CD4-positive, alpha-beta T cell treated with Interleukin-15 for 4 hours (primary cell): ENCODE data around the gene RGS12.

Source experiments
- DNase-seq: peaks from one replicate; pipeline ENCODE4 v3.0.0-alpha.2; 2020; ENCODE audit warnings: low spot score

The RGS12 gene

DNA sequence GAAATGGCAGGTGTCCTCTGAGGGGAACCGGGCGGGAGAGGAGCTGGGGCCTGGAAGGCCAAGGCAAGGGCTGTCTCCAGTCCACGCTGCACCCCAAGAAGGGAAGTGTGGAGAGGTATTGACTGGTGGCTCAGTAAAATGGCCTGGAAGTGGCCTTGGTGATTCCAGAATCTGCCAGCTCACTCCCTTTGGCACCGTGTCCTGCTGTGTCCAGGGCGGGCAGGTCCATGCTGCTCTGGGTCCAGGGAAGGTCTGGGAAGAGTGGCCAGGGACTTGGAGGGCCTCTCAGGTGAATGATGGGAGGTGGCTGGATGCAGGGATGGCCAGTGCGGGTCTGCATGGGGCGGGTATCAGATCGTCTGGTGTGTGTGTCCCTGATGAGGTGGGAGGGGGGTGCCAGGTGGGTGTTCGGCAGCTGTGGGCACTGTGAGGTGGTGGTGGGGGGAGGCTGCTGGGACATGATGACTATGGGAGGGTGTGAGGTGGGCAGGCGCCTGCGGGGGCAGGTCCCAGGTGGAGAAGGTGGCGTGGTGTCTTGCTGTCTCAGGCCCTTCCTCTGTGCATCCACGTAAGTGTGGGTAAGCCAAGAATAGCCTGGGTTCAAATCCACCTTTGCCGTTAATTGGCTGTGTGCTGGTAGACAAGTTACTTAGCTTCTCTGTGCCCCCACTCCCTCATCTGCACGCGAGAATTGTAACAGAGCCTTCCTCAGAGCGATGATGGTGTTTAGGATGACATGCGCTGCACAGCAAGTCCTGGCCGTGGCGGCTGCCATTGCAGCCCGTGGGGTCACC is 17.7 kb downstream of the RGS12 start:
- DNase-seq, result no peak

DNA sequence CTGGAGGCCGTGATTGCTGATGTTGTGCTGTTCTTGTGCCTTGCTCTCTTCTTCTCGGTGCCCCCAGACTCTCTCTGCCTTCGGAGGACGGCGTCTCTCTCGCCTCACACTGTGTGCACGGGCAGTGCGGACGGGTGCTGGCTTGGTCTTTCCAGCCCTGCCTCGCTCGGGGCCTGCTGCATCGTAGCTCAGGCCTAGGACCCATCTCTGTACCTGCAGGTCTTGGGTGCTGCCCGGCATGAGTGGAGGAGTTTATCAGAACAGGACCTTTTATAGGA is 18.2 kb downstream of the RGS12 start:
- DNase-seq, result no peak

DNA sequence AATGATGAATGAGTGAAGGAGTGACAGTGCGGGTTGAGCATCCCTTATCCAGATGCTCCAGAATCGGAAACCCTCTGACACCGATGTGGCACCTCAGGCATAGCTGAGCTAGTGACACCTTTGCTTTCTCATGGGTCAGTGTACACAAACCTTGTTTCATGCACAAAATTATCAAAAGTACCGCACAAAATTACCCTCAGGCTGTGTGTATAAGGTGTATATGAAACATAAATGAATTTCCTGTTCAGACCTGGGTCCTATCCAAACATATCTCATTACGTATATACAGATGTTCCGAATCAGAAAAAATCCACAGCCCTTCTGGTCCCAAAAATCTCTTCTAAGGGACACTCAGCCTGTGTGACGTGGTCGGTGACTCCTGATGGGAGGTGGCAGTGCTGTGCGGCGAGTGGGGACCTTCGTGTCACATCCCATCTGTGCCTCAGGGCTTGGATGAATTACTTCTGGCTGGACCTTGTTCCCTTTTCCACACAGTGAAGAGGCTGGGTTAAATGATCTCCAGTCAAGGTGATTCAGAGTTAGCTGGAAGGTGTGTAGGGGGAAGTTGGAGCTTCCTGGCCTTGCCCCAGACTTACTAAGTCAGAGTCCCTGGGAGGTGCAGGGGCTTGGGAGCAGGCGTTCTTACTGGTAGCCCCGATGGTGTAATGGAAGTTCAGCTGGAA is 18.8 kb downstream of the RGS12 start:
- no peak for DNase-seq

DNA sequence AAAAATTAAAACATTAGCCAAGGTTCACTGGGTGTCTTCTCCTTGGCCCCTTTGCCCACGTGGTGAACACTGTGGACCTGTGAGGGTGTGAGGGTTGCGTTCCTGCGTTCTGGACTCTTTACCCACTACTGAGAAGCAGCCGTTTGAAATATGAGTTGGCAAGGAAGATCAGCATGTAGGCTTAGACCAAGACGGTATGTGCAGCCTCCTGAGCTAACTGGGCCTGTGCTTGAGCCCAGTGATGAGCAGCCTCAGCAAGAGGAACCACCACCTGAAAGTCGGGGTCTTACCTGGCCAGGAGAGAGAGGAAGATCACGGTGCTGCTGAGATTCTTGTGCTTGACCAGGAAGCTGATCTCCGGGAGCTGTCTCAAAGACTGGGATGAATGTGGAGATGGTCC is 19.5 kb downstream of the RGS12 start:
- no peak for DNase-seq

DNA sequence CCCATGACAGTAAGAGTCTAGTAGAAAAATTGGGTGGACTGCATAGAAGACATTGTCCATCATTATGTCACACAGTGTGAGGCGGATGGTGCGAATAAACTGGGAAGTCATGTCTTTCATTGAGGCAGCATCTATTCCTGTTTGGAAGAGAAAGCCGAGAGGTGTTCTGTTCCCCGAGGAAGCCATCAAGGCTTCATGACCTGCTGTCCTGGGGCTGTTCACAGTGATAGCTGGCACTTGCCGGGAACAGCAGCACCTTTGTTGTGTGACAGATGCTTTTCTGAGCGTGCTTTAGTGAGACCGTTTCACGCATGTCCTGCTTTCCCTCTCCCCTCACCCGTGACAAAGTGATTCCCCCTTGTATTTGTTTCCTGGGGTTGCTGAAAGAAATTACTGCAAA is 20.3 kb downstream of the RGS12 start:
- no peak for DNase-seq

DNA sequence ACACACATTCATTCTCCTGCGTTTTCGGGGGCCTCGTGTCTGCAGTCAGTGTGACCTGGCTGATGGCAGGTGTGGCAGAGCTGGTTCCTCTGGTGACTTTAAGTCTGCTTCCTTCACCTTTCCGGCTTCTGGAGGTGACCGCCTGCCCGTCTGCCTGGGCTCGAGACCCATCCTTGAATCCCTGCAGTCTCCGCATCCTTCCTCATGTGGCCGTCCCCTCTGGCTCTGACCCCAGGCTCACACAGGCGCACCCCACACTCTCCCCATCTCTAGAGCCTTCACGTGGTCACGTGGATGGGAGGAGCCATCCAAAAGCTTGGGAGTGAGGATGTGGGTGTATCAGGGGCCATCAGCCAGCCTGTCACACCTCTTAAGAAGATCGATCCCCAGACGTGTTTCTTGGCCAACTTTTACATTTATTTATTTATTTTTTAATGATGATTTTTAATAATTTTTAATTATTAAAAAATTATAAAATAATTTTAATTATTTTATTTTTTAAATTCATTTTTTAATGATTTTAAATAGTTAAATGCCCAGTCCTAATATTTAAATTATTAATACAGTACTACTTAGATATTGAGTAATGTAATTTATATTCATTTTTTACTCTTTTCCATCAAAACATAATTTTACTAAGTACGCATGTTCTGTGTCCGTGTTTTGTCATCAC is 20.9 kb downstream of the RGS12 start:
- DNase-seq, result no peak

DNA sequence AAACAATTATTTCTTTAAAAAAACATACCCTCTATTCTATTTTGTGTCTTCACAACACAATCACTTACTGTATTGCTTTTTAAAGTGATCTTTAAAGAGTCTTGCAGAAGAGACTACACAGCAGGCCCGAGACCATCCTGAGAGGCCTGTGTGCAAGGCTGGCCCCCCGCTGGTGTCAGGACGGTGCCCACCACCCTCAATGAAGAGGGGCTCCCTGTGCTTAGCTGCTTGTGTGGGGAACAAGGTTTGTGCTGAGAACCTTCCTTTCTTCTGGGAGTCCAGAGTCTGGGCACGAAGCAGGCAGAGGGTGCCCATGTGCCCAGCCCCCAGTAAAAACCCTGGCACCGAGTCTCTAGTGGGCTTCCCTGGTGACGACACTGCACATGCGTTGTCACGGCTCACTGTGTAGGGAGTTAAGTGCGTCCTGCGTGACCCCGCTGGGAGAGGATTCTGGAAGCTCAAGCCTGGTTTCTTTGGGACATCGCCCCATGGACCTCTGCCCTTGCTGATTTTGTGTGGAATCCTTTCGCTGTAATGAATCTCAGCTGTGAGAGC is 22.0 kb downstream of the RGS12 start:
- DNase-seq, result no peak

DNA sequence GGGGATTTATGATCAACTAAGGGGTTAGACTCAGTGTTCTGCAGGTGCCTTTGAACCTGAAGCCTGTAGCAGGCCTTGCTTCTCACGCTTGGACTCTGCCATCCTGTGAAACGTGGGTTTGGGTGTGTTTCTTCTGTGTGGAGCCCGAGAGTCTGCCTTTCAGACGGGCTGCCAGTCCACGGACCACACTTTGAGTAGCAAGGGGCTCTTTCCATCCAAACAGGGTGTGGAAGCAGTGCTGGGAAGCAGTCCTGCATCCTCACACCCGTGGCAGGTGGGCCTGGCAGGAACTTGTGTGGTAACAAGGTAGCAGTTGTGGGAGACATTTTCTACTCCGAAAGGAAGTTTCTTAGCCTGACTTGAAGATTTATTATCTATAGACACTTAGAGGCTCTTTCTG is 22.7 kb downstream of the RGS12 start:
- DNase-seq, result no peak

DNA sequence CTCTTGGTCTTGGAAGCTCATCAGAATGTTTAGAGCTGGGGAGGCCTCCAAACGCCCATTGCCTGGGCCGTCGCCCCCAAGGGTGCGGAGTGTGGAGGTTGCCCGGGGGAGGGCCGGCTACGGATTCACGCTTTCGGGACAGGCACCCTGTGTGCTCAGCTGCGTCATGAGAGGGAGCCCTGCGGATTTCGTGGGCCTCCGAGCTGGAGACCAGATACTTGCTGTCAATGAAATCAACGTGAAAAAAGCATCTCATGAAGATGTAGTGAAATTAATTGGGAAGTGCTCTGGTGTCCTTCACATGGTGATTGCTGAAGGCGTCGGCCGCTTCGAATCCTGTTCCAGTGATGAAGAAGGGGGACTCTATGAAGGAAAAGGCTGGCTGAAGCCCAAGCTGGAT is 23.3 kb downstream of the RGS12 start:
- DNase-seq, result no peak

DNA sequence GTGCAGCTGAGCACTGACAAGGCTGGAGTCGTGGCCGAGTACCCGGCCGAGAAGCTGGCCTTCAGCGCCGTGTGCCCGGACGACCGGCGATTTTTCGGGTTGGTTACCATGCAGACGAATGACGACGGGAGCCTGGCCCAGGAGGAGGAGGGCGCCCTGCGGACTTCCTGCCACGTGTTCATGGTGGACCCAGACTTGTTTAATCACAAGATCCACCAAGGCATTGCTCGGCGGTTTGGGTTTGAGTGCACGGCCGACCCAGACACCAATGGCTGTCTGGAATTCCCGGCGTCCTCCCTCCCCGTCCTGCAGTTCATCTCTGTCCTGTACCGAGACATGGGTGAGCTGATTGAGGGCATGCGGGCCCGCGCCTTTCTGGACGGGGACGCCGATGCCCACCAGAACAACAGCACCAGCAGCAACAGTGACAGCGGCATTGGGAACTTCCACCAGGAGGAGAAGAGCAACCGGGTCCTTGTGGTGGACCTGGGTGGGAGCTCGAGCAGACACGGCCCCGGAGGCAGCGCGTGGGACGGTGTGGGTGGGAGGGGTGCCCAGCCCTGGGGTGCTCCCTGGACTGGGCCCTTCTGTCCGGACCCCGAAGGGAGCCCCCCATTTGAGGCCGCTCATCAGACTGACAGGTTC is 24.3 kb downstream of the RGS12 start:
- no peak for DNase-seq

DNA sequence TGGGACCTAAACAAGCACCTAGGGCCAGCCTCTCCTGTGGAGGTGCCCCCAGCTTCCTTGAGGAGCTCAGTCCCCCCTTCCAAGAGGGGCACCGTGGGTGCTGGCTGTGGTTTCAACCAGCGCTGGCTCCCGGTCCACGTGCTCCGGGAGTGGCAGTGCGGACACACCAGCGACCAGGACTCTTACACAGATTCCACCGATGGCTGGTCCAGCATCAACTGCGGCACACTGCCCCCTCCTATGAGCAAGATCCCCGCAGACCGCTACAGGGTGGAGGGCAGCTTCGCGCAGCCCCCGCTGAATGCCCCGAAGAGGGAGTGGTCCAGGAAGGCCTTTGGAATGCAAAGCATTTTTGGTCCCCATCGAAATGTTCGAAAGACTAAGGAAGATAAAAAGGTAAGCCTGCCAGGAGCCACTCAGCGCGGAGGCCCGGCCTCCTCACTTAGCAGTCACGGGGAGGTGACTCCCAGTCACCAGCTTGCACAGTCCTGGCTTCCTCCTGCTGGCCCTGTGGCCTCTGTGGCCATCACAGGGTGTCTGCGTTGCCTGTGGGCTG is 24.9 kb downstream of the RGS12 start:
- no peak for DNase-seq

DNA sequence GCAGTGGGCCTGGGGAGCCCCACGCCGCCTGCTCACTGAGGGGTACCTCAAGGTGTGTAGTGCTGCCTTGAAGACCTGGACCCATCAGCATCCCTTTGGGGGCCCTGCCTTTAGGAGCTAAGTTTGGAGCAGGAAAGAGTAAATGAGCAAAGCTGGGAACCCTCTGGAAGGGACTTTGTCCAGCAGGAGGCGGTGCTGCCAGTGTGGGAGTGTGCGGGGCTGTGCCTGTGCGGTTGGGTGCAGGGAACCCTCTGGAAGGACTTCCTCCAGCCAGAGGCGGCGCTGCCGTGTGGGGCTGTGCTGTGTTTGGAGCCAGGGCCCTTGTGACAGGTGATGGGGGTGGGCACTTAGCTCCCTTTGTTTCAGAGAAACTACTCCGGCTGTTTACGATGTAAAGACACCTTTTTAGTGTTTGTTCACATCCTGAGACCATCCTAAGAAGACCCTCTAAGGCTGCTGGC is 25.8 kb downstream of the RGS12 start:
- no peak for DNase-seq

DNA sequence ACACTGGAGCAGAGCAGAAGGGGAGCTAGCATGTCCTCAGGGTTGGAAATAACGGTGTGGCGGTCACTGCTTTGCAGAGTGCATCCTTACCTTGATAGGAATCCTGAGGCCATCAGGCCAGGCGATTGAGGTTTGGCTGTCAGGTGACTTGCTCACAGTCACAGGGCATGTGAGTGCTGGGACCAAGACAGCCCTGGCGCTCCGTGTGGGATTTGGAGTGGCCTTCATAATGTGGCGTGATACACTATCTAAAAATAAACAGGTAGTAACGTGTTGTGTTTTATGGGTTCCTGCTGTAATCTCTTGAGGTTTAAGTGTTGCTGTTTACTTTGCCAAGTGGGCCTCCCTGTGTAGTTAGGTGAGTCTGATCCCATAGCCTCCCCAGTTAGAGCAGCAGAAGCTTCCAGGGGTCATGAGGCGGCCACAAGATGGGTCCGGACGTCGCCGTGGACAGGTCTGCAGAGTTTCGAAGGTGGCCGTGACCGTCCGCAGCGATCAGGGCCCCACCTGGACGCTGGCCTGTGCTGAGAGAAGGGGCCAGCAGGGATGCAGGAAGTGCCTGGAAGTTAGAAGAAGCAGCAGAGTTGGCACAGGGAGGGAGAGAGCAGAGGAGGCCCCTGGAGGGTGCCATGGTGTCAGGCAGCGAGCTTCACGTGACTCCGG is 27.7 kb downstream of the RGS12 start:
- no peak for DNase-seq

DNA sequence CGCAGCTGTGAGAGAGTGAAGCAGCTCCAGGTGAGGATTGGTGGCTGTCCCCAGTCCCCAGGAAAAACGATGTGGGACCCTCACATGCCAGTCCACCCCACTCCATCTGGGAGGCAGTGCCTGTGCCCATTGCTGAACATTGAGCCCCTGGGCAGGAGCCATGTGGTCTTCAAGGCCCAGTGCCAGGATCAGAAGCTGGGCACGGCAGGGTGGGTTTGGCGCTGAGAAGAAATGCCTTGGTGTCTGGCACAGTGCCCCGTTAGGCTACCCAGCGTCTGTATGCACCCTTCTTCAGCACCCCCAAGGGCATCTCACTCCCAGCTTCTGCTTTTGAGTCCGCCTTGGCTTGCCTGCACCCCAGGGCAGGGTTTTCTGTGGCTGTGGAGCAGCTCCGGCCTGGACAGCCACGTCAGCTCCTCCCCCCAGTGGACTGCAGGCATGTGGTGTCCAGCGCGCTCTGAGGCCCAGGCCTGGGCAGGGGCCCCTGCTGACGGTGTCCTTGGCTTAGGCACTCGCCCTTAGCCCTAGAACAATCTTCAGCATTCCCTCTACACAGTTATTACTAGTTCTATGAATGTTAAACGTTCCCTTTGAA is 28.6 kb downstream of the RGS12 start:
- no peak for DNase-seq

DNA sequence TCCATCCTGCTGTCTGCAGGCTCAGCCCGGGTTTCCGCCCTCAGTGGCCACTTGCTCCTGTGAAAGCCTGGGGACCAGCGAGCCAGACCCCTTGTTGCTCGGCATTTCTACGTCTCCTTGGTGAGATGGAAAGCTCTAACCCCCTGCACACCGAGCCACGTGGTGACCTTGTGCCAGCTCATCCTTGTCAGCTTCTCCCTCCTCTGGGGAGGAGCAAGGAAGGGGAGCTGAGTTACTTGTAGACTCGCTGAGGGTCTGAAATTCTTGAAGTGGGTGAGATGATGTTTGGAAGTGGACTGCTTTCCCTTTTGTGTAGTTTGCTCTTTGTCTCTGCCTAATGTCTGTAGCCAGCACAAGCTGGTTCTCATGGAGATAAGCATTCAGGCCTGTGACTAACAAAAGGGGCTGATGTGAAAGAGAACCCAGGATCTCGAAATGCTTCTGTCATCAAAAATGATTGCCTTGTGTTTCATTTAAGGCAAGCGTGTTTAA is 29.3 kb downstream of the RGS12 start:
- DNase-seq, result no peak

DNA sequence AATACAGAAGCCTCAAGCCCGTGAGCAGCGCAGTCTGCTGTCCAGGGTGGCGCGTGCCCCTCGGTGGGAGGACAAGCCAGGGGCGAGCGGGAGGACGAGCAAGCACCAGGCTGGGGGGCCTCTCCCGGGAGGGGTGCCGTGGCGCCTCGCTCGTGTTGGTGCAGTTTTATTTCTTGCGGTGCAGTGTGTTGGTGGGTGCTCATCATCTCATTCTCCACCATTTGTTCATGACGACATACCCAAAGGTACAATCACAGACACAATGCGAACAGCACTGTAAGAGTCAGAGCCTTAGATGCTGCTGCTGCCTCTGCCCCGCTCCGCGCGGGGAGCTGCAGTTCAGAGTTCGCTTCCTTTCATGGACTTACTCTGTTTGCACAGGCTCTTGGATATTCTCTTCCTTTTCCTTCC is 30.3 kb downstream of the RGS12 start:
- DNase-seq, result no peak

DNA sequence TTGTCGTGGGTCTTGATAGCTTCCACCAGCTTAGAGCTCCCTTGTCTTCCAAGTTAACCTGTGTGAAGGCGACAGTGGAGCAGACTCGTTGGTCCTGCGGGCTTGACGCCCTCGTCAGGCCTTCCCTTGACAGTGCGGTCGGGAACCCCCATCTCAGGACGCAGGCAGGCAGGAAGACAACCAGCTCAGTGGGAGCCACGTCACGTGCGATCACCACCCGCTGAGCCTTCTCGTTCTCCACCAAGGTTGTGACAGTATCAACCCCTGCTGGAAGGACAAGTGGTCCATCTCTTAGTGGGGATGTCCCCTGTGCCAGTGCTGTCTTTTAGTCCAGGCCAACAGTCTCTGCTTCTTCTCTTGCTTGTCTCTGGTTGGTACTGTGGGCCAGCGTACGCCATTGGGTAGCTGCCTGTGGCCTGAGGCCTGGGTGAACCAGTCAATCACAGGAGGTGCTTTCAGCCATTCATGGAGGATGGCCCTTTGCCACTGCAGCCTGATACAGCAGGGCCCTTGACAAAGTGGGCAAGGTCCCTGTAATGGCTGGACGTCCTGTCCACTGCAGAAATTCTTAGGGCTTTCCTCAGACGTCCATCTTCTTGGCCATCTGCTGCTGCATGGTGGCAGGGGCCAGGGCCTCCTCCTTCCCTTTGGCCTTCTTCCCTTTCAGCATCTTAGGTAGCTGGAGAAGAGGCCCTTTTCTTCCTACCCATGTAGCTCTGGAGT is 31.4 kb downstream of the RGS12 start:
- DNase-seq, result no peak

DNA sequence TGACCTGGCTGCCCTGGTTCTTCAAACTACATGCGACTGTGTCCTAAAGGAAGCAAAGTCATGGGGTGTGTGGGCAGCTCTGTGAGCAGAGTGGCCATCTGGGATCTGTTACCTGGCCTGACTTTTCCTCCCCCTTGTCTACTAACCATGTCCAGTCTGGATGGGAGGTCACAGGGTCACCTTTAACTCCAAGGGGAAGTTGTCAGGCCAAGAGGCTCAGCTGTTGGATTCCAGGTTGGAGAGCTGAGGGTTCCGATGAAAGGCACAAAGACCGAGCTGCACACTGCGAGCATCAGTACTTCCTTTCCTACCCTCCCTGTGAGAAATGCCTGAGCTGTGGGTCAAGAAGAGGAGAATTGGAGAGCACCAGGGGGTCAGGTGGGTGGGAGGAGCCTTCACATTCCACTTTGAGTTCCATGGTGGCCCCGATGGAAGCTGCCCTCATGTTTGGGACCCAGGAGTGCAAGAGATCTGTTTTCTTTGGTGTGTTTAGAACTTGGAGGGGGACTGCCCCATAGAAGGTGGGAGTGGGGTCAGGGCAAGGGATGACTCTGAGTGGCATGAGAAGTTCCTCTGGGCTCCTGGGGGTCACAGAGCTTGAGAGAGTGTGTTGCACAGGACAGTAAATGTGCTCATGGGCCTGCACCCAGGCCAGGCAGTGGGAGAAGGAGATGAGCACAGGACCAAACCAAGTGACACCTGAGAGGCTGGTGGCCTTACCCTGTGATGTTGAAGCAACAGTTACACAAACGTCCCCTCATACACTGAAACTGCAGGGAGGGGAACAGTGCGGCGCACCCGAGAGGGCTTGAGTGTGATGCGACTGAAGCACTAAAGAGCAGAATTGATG is 36.2 kb downstream of the RGS12 start:
- DNase-seq, result no peak

DNA sequence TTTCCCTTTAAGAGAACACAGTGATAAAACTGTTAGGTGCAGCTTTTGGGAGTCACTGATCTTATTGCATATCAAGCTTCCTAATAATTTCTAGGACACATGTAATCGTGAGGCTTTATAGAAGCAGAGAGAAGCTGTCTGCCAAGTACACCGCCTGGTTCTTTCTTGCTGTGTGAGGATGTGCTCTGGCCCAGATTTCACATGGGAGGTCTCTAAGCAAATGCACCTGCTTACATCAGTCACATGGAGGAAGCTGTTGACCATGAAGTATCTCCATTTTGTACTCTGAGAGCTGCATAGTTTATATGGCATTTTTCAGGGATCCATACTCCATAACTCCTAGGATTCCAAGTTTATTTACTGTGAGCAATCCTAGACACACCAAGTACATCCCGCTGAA is 37.1 kb downstream of the RGS12 start:
- DNase-seq, result no peak

DNA sequence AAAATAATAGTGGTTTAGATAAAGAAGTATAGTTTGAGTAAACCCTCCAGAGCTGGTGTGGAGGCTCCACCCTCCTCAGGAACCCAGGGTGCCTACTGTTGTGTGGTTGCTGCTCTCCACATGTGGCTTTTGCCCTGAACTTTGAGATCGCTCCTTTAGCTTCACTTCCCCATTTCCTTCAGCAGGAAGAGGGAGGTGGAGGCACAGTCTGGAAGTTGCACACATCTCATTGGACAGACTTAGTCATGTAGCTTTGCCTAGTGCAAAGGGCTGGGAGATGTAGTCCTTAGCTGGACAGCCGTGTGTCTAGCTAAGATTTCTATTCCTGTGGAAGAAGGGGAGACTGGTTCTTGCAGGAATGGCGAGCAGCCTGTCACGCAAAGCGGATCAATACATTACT is 37.9 kb downstream of the RGS12 start:
- DNase-seq, result no peak
